Trophoblast cell (in vitro differentiated cells and primary cell): Measurements from ENCODE around the gene BPIFB3.
"Not testable (repeated sequence)": the region's sequence is repeated elsewhere in the genome, so short reads cannot be mapped to it uniquely, and the experiment has no call there.

Experiments
- DNase-seq, 2 donors: peaks; one replicate each; pipeline ENCODE4 v3.0.0-alpha.2; 2016
- H2AFZ ChIP-seq: 2 replicates; pipeline ENCODE4 v1.6.1; 2013; ENCODE audit warnings: low read length, moderate library complexity, mild to moderate bottlenecking; ENCODE audit not compliant: insufficient read depth, poor library complexity
- H2AK5ac ChIP-seq: 2 replicates; pipeline ENCODE4 v1.6.1; 2013; ENCODE audit warnings: mild to moderate bottlenecking, low read length
- H2BK120ac ChIP-seq: 2 replicates; pipeline ENCODE4 v1.6.1; 2013; ENCODE audit warnings: low read length, mild to moderate bottlenecking, moderate library complexity; ENCODE audit not compliant: insufficient read depth, poor library complexity
- H2BK12ac ChIP-seq: 2 replicates; pipeline ENCODE4 v1.6.1; 2013; ENCODE audit warnings: mild to moderate bottlenecking, low read length, moderate library complexity
- H2BK5ac ChIP-seq: 2 replicates; pipeline ENCODE4 v1.6.1; 2013; ENCODE audit warnings: low read length, low read depth, moderate library complexity, mild to moderate bottlenecking; ENCODE audit not compliant: poor library complexity
- H3K14ac ChIP-seq: 2 replicates; pipeline ENCODE4 v1.6.1; 2013; ENCODE audit warnings: mild to moderate bottlenecking, low read length
- H3K18ac ChIP-seq: 2 replicates; pipeline ENCODE4 v1.6.1; 2013; ENCODE audit warnings: mild to moderate bottlenecking, low read length
- H3K23ac ChIP-seq: 2 replicates; pipeline ENCODE4 v1.6.1; 2013; ENCODE audit warnings: low read length
- H3K27ac ChIP-seq: 2 replicates; pipeline ENCODE4 v1.5.1; 2013; ENCODE audit warnings: low read depth, mild to moderate bottlenecking, inconsistent platforms, low read length, moderate library complexity
- H3K27me3 ChIP-seq: 2 replicates; pipeline ENCODE4 v1.6.1; 2013; ENCODE audit warnings: inconsistent platforms, mild to moderate bottlenecking, low read length, moderate library complexity; ENCODE audit not compliant: insufficient read depth
- H3K36me3 ChIP-seq, 2 experiments: 1 replicate in 1 of 2; 2 replicates in 1 of 2; pipeline ENCODE4 v1.6.1; 2013; ENCODE audit warnings: low read length in 2 of 2, mild to moderate bottlenecking in 2 of 2, moderate library complexity in 1 of 2; ENCODE audit not compliant: insufficient read depth in 2 of 2, control insufficient read depth in 1 of 2
- H3K4ac ChIP-seq: 2 replicates; pipeline ENCODE4 v1.6.1; 2013; ENCODE audit warnings: low read depth, mild to moderate bottlenecking, low read length, moderate library complexity
- H3K4me1 ChIP-seq, 2 experiments: 1 replicate in 1 of 2; 2 replicates in 1 of 2; pipeline ENCODE4 v1.6.1; 2013; ENCODE audit warnings: low read length in 2 of 2, mild to moderate bottlenecking in 2 of 2, moderate library complexity in 1 of 2; ENCODE audit not compliant: insufficient read depth in 2 of 2, control insufficient read depth in 1 of 2
- H3K4me2 ChIP-seq: 2 replicates; pipeline ENCODE4 v1.6.1; 2013; ENCODE audit warnings: inconsistent platforms, mild to moderate bottlenecking, low read length, moderate library complexity
- H3K4me3 ChIP-seq: 2 replicates; pipeline ENCODE4 v1.5.1; 2013; ENCODE audit warnings: mild to moderate bottlenecking, low read depth, low read length, inconsistent platforms
- H3K79me1 ChIP-seq: one replicate; pipeline ENCODE4 v1.6.1; 2013; ENCODE audit warnings: low read length
- H3K79me2 ChIP-seq: 2 replicates; pipeline ENCODE4 v1.6.1; 2013; ENCODE audit warnings: low read length, mild to moderate bottlenecking; ENCODE audit not compliant: control insufficient read depth, insufficient read depth, poor library complexity
- H3K9ac ChIP-seq: 2 replicates; pipeline ENCODE4 v1.6.1; 2013; ENCODE audit warnings: mild to moderate bottlenecking, low read length
- H3K9me3 ChIP-seq: 2 replicates; pipeline ENCODE4 v1.6.1; 2013; ENCODE audit warnings: low read depth, mild to moderate bottlenecking, control low read depth, inconsistent platforms, low read length; ENCODE audit not compliant: insufficient read depth
- H4K12ac ChIP-seq: 2 replicates; pipeline ENCODE4 v1.6.1; 2013; ENCODE audit warnings: low read depth, mild to moderate bottlenecking, low read length, moderate library complexity
- H4K8ac ChIP-seq: 2 replicates; pipeline ENCODE4 v1.6.1; 2013; ENCODE audit warnings: low read depth, mild to moderate bottlenecking, low read length, moderate library complexity
- H4K91ac ChIP-seq: one replicate; pipeline ENCODE4 v1.6.1; 2013; ENCODE audit warnings: low read depth, mild to moderate bottlenecking, low read length, moderate library complexity
- WGBS: extraction: QIAGEN DNeasy Blood & Tissue Kit; methylation state at CpG from one replicate; pipeline ENCODE4 v1.1.7; 2013; ENCODE audit warnings: missing lambda C conversion rate; ENCODE audit not compliant: insufficient read length, insufficient coverage; ENCODE audit errors: extremely low coverage; 5-methylcytosine and 5-hydroxymethylcytosine counted together

Gene BPIFB3

GRCh38 chr20:33119725-33120720, 66.3 kb downstream of the BPIFB3 start:
- Histone ChIP-seq H3K27me3 (no peaks in the 10 kb centered on the region), H2AK5ac (no peak overlapping the region), H2BK12ac (no peak overlapping the region), H3K27ac (no peak overlapping the region), H3K14ac (no peak overlapping the region), H3K4me2 (no peak overlapping the region), H3K4ac (no peak overlapping the region), H3K9ac (no peak overlapping the region), H3K36me3 (no peaks in the 10 kb centered on the region), H4K91ac (no peak overlapping the region), H3K4me1 (no peaks in the 10 kb centered on the region), H3K18ac (no peak overlapping the region), H4K12ac (no peak overlapping the region), H3K9me3 (peaks cover 7% of the 10 kb centered on the region), H3K4me3 (no peak overlapping the region), H2BK5ac (no peak overlapping the region), H4K8ac (no peak overlapping the region), H3K79me2 (no peaks in the 10 kb centered on the region), H3K79me1 (no peaks in the 10 kb centered on the region), H2AFZ (no peak overlapping the region), H2BK120ac (no peak overlapping the region), H3K23ac (no peak overlapping the region)
- WGBS, result no CpG with 5 or more reads among the region's 3 CpGs
- no peak for DNase-seq

- Histone ChIP-seq H3K36me3 (no peaks in the 10 kb centered on the region), H2BK5ac (no peak overlapping the region), H2AFZ (no peak overlapping the region), H3K79me1 (no peaks in the 10 kb centered on the region), H3K14ac (no peak overlapping the region), H3K23ac (no peak overlapping the region), H3K79me2 (no peaks in the 10 kb centered on the region), H2BK12ac (no peak overlapping the region), H2BK120ac (no peak overlapping the region), H3K18ac (no peak overlapping the region), H2AK5ac (no peak overlapping the region), H4K91ac (no peak overlapping the region), H3K9ac (no peak overlapping the region), H3K4me2 (no peak overlapping the region), H3K4me3 (no peak overlapping the region), H3K27ac (no peak overlapping the region), H3K4me1 (no peaks in the 10 kb centered on the region), H3K27me3 (no peaks in the 10 kb centered on the region), H3K4ac (no peak overlapping the region), H3K9me3 (peaks cover 7% of the 10 kb centered on the region), H4K12ac (no peak overlapping the region), H4K8ac (no peak overlapping the region)
- WGBS, result no CpG with 5 or more reads among the region's 3 CpGs
- DNase-seq, result no peak
Measured at GRCh38 chr20:33120934-33121333, 67.2 kb downstream of the BPIFB3 start.

GRCh38 chr20:33122297-33122696, 68.6 kb downstream of the BPIFB3 start:
- H3K79me1 ChIP-seq, H3K4me3 ChIP-seq, H3K9ac ChIP-seq, H2BK120ac ChIP-seq, H2BK5ac ChIP-seq, H3K23ac ChIP-seq, H3K18ac ChIP-seq, H4K8ac ChIP-seq, H3K4ac ChIP-seq, DNase-seq, H3K4me1 ChIP-seq, H3K4me2 ChIP-seq, H3K9me3 ChIP-seq, H3K14ac ChIP-seq, H4K91ac ChIP-seq, H3K79me2 ChIP-seq, H2AK5ac ChIP-seq, H3K27me3 ChIP-seq, H3K27ac ChIP-seq, H4K12ac ChIP-seq, H3K36me3 ChIP-seq, H2AFZ ChIP-seq, H2BK12ac ChIP-seq: not testable (repeated sequence)
- WGBS, result no CpG with 5 or more reads among the region's 1 CpG
